ENCODE results near the gene NCAPG2. TPM values are rescaled to one million over a fixed set of nuclear protein-coding genes. Genes with fewer than 3 reads are reported as not detected.
"Not testable (repeated sequence)": the region's sequence is repeated elsewhere in the genome, so short reads cannot be mapped to it uniquely, and the experiment has no call there.

Gene NCAPG2
- total RNA-seq, 1 donor from 2014 or later, result 8.2 TPM

- Mint-ChIP-seq H3K27ac (no peak overlapping the region), H3K9me3 (no peaks in the 10 kb centered on the region), H3K4me3 (no peak overlapping the region), H3K4me1 (peaks cover 20% of the 10 kb centered on the region), H3K27me3 (peaks cover 2% of the 10 kb centered on the region), H3K36me3 (ENCODE audit: low read depth) (peaks cover 2% of the 10 kb centered on the region)
- POLR2A ChIA-PET, result interaction anchor here (1.5 kb wide), 1 partner anchor 122 kb away, joined by 4 read pairs; no protein-coding TSS in a partner anchor
- TF ChIP-seq, protein P1, sequence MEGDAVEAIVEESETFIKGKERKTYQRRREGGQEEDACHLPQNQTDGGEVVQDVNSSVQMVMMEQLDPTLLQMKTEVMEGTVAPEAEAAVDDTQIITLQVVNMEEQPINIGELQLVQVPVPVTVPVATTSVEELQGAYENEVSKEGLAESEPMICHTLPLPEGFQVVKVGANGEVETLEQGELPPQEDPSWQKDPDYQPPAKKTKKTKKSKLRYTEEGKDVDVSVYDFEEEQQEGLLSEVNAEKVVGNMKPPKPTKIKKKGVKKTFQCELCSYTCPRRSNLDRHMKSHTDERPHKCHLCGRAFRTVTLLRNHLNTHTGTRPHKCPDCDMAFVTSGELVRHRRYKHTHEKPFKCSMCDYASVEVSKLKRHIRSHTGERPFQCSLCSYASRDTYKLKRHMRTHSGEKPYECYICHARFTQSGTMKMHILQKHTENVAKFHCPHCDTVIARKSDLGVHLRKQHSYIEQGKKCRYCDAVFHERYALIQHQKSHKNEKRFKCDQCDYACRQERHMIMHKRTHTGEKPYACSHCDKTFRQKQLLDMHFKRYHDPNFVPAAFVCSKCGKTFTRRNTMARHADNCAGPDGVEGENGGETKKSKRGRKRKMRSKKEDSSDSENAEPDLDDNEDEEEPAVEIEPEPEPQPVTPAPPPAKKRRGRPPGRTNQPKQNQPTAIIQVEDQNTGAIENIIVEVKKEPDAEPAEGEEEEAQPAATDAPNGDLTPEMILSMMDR (IDR thresholded peaks at IDR 0.05), result no peak
- intact Hi-C loops (cut with micrococcal nuclease), result no loop called here
- DNase-seq (no peak), ATAC-seq (ENCODE audit: low read depth) (no peak)
- CTCF ChIA-PET, result interaction anchor here (0.8 to 1.4 kb wide), 2 partner anchors 11 to 270 kb away, joined by 3 to 5 read pairs; no protein-coding TSS in a partner anchor
Observed at GRCh38 chr7:158706710-158707590, 2.3 kb upstream of the NCAPG2 start.

DNA sequence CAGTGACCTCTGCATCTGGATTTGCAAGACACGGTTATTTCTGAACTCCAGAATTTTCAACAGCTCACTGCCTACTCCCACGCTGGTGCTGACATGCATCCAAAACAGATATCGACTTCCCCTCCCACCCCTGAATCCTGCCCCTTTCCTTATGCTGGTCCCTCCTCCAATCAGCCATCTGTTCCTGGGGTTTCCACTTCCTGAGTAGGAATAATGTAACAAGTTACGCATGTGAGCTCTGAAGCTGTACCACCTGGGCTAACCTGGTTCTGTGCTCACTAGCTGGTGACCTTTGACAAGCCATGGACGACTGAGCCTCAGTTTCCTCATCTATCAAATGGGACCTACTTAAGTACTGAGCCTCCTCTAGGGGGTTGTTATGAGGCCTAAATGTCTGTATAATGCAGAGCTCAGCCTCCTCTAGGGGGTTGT lies 1.7 kb upstream of the NCAPG2 start:
- Mint-ChIP-seq H3K27ac (peak overlapping the region; percentile 1), H3K4me1 (peaks cover 20% of the 10 kb centered on the region), H3K36me3 (ENCODE audit: low read depth) (peaks cover 2% of the 10 kb centered on the region), H3K9me3 (no peaks in the 10 kb centered on the region), H3K4me3 (peak overlapping the region; percentile 21), H3K27me3 (peaks cover 2% of the 10 kb centered on the region)
- ChIA-PET CTCF (no interaction called here), POLR2A (interaction anchor here (1.5 kb wide), 1 partner anchor 123 kb away, joined by 4 read pairs; no protein-coding TSS in a partner anchor)
- intact Hi-C loops (cut with micrococcal nuclease), result no loop called here
- TF ChIP-seq, protein P1 (IDR thresholded peaks at IDR 0.05), result no peak
- DNase-seq (no peak), ATAC-seq (ENCODE audit: low read depth) (no peak)

DNA sequence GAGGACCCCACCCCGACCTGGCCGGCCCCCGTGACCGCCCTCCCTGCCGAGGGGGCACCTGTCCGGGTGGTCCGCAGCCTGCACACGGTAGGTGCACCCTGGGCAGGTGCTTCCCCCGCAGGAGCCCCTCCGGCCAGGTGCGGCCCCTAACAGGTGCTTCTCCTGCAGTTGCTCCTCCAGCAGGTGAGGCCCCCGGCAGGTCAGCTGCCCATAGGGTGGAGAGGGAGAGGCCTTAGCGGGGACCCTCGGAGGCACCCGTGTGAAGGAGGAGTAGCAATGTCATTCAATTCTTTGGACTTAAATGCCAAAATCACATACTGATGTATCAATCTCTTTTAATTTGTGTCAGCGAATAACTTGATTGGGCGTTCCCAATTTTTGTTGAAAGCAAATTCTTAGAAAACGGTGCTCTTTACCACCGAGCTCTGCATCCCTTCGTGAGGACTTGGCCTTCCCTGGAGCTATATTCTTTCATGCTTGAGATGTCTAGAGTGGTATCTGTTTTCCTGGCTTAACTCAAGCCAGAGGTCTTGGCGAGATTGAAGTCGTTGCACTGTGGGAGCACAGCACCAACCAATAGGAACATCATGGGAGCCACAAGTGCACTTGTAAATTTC lies 738 bp upstream of the NCAPG2 start:
- no peaks in the 10 kb centered on the region for H3K27me3 Mint-ChIP-seq
- intact Hi-C loops (cut with micrococcal nuclease), result loop anchor here (2.0 kb wide), 2 partner anchors 271 to 1567 kb away; partner anchors contain the start of gene UBE3C

DNA sequence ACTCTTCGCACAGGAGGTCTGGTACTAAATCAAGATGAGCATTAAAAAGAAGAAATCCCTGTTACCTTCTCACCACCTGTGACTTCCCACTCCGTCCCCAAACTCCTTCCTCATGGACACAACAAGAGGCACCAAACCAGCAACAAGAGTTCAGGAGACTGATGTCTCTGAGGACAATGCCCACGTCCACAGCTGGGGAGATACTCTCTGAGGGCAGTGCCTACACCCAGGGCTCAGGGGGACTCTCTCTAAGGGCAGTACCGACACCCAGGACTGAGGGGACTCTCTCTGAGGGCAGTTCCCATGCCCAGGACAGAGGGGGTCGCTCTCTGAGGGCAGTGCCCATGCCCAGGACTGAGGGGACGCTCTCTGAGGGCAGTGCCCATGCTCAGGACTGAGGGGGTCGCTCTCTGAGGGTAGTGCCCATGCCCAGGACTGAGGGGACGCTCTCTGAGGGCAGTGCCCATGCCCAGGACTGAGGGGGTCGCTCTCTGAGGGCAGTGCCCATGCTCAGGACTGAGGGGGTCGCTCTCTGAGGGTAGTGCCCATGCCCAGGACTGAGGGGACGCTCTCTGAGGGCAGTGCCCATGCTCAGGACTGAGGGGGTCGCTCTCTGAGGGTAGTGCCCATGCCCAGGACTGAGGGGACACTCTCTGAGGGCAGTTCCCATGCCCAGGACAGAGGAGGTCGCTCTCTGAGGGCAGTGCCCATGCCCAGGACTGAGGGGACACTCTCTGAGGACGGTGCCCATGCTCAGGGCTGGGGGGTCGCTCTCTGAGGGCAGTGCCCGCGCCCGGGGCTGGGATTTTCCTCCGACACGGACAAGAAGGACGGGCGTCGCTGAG lies 703 bp downstream of the NCAPG2 start:
- ChIA-PET CTCF (interaction anchor here (1.2 to 1.3 kb wide), 2 partner anchors 8 to 273 kb away, joined by 4 to 5 read pairs; no protein-coding TSS in a partner anchor), POLR2A (interaction anchor here (1.6 to 1.8 kb wide), 3 partner anchors 12 to 152 kb away, joined by 3 to 24 read pairs (median 6); partner anchors contain the start of genes DYNC2I1 and ESYT2)
- not testable (repeated sequence) for H3K27me3 Mint-ChIP-seq; DNase-seq; H3K36me3 Mint-ChIP-seq (ENCODE audit: low read depth); ATAC-seq (ENCODE audit: low read depth); H3K9me3 Mint-ChIP-seq
- H3K4me3 Mint-ChIP-seq, result peak overlapping the region; percentile 90
- intact Hi-C loops (cut with micrococcal nuclease), result loop anchor here (1.0 to 5.0 kb wide), 6 partner anchors 92 to 1565 kb away; partner anchors contain the start of genes DYNC2I1, ESYT2 and UBE3C
- peak overlapping the region; percentile 18 for H3K27ac Mint-ChIP-seq
- H3K4me1 Mint-ChIP-seq, result peaks cover 13% of the 10 kb centered on the region

More for the DNA sequence above, 738 bp upstream of the NCAPG2 start:
- DNase-seq (no peak), ATAC-seq (ENCODE audit: low read depth) (no peak)
- H3K36me3 Mint-ChIP-seq (ENCODE audit: low read depth), result peaks cover 2% of the 10 kb centered on the region
- peak overlapping the region; percentile 32 for H3K27ac Mint-ChIP-seq
- TF ChIP-seq, protein P1 (IDR thresholded peaks at IDR 0.05), result no peak
- CTCF ChIA-PET, result interaction anchor here (1.2 kb wide), 1 partner anchor 9 kb away, joined by 4 read pairs; no protein-coding TSS in a partner anchor
- H3K4me3 Mint-ChIP-seq, result peak overlapping the region; percentile 90
- no peaks in the 10 kb centered on the region for H3K9me3 Mint-ChIP-seq
- H3K4me1 Mint-ChIP-seq, result peaks cover 14% of the 10 kb centered on the region
- POLR2A ChIA-PET, result interaction anchor here (1.0 to 1.8 kb wide), 5 partner anchors 9 to 164 kb away, joined by 3 to 24 read pairs (median 4); partner anchors contain the start of genes DYNC2I1 and ESYT2

DNA sequence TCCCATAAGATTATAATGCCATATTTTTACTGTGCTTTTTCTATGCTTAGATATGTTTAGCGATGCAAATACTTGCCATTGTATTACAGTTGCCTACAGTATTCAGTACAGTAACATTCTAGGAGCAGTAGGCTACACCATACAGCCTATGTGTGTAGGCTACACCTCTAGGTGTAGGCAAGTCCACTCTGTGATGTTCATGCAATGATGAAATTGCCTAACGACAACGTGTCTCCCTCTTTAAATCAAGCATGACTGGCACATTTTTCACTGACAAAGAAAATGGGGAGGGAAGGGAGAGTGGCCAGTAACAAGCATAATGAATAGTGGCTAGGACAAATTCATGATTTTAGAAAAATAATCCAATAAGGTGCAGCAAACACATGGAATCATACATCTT lies 1.7 kb downstream of the NCAPG2 start:
- TF ChIP-seq, protein P1 (IDR thresholded peaks at IDR 0.05), result no peak
- ChIA-PET POLR2A (no interaction called here), CTCF (no interaction called here)
- H3K4me1 Mint-ChIP-seq, result peaks cover 13% of the 10 kb centered on the region
- H3K27ac Mint-ChIP-seq, result no peak overlapping the region
- no peak for DNase-seq
- no peaks in the 10 kb centered on the region for H3K9me3 Mint-ChIP-seq
- no peak for ATAC-seq (ENCODE audit: low read depth)
- peaks cover 4% of the 10 kb centered on the region for H3K36me3 Mint-ChIP-seq (ENCODE audit: low read depth)
- intact Hi-C loops (cut with micrococcal nuclease), result loop anchor here (5.0 kb wide), 1 partner anchor 91 kb away; no protein-coding TSS in a partner anchor
- H3K4me3 Mint-ChIP-seq, result peak overlapping the region; percentile 3
- H3K27me3 Mint-ChIP-seq, result no peaks in the 10 kb centered on the region
